GM19239 (cell line): ENCODE measurements around the gene SOX6.
A peak's percentile ranks its signal among the peaks of the same experiment; 100 is the strongest.

Source experiments
- DNase-seq: peaks from one replicate; pipeline ENCODE4 v3.0.0; 2011; ENCODE audit warnings: low spot score; ENCODE audit not compliant: insufficient read length
- FAIRE-seq: peaks from 2 replicates; lab custom pipeline; 2011; peaks lifted over from hg19 to GRCh38; lab: Jason Lieb, UNC

SOX6 gene

DNA sequence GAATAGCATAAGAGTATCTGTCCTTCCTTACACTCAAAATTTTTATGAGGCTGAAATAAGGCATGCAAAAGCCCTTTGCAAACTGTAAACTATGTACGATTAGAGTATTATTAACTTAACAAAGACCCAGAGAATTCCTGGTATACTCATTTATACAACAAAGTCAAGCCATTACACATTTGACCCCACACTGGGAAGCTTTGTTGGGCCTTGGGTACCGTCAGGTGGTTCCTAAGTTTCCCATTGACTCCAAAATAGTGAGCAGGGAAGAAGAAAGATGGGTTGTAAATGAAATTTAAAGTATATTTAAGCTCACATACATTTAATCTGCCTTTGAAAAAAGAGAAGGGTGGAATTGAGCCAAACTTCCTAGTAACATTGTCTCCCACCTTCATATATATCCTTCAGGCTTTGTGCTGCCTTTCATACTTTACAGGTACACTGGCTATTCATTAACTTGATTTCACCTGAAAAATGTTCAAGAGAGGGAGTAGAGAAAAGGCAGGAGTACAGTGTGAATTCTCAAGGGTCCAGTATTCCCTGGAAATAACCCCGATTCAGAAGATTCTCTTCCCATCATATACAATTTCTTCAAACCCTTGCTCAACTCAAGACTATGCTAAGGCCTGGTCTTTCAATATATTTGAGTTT lies 68.6 kb downstream of the SOX6 start:
- DNase-seq, result no peak
- FAIRE-seq, result no peak

DNA sequence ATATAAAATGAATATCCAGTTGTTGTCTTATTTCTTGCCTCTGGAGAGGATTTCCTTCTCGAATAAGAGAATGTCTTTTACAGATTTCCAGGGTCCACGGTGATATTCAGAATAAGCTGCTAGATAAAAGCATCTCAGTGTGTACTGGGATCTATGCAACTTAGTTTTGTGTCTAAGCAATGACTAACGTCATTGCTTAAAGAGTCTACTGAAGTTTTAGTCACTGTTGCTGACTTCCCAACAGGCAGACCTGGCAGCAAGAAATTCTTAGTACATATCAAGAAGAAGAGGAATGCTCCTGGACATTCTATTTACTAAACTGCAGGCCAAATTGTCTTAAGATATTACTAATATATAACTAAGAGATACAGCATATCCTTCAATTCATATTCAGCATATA lies 70.3 kb downstream of the SOX6 start:
- FAIRE-seq (no peak), DNase-seq (no peak)

DNA sequence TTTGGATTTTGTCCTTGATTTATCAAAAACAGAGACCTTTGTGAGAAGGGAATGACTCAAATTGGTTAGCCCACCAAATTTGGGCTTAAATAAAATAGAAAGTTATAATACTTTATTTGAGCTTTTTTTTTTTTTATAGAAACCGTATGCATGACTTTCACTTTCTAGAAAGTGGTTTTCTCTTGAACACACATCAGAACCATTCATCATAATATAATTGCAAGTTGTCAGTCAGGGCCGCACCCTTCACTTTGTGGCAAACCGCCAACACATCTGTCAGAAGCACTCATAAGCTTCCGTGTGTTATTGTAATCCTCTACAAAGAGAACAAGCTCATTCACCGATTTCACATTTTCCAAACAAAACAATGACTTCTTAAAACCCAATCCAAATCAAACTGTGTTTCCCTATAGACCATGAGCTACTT lies 76.1 kb downstream of the SOX6 start:
- FAIRE-seq (no peak), DNase-seq (no peak)

DNA sequence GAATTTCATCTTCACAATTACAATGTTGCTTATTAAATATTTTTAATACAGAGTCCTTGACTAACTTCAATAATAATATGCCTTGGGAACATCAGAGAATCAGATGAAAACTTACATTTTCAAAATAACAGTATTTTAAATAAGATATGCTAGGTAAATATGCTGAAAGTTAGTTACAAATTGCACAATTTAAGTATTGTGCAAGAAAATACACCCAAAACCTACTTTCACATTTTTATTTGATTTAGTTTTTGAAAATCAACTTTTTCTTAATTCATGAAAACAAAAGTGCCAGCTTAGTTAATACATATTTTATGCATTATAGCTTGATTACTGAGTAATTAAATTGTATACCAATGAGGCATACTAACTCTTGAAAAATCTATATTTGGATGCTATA lies 76.8 kb downstream of the SOX6 start:
- DNase-seq, result no peak
- no peak for FAIRE-seq

DNA sequence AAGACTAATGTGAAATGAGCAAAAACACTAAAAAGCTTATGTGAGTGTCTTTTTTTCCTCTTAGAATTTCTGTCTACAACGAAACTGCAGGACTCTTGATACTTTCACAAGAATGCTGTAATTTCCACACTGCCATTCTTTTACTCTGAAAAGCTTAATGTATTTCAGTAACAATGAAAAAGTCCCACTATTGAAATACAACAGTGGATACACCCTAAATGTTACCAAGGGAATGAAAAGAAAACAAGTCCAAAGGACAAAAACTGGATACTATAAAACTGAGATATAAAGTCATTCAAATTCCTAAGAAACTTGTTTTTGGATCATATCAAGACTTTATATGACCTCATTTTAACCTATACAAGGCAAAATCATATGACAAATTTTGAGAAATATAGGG lies 77.4 kb downstream of the SOX6 start:
- DNase-seq (no peak), FAIRE-seq (no peak)

DNA sequence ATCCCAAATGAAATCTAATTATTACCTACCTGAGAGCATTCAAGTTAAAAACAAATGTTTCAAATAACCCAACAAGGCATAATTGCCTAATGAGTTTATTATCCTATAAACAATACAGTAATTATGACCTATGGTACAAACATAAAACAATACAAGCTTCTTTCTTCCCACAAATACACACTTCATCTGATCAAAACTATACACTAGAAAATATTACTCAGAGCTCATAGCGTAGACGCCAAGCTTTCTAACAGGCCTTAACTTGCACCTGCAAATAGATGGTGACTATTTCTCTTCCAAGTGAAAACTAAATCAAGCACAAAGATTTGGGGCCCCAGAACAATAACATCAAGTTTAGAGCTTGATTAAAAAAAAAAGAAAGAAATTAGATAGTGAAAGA lies 78.1 kb downstream of the SOX6 start:
- no peak for FAIRE-seq

DNA sequence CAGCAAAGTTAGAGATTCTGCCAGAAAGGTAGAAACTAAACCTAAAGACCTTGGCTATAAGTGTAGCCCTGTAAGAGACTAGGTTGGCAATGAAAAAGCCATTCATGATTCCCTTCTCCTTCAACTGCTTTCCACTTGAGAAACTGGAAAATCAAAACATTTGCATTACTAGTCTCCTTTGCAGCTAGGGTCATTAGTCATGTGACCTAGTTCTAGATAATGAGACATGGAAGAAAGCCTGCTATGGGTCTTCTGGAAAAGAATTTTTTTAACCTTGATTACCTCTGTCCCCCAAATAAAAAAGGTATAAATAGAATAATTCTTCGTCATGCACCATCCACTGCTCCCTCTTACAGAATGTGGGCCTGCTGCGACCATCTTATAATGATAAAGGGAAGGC lies 80.1 kb downstream of the SOX6 start:
- FAIRE-seq (no peak), DNase-seq (no peak)

More for the DNA sequence above, 78.1 kb downstream of the SOX6 start:
- DNase-seq, result no peak

DNA sequence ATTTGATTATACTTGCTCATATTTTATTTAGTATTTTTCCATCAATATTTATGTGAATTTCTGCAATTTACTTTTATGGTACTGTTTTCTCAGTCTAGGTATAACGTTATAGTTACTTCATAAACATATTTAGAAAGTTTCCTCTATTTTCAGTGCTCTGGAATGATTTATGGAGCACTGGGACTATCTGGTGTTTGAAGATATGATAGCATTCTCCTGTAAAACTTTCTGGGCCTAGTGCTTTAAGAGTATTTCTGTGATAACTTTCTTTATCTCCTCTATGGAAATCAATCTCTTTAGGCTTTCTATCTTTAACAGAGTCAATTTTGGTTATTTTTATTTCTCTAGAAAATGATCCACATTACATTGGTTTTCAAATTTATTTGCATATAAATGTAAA lies 85.1 kb downstream of the SOX6 start:
- no peak for DNase-seq
- no peak for FAIRE-seq

DNA sequence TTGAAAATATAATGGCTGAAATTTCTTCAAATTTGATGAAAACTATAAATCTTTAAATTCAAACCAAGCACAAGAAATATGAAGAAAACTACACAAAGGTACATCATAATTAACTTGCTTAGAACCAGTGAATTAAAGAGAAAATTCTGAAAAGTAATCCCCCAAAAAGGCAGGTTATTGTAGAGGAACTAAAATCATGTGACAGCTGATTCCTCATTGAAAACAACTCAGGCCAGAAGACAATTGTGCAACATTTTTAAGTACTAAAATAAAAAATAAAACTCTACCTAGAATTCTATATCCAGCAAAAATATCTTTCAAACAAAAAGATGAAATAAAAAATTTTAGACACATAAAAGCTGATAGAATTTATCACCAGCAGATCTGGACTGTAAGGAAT lies 90.3 kb downstream of the SOX6 start:
- DNase-seq (no peak), FAIRE-seq (no peak)

DNA sequence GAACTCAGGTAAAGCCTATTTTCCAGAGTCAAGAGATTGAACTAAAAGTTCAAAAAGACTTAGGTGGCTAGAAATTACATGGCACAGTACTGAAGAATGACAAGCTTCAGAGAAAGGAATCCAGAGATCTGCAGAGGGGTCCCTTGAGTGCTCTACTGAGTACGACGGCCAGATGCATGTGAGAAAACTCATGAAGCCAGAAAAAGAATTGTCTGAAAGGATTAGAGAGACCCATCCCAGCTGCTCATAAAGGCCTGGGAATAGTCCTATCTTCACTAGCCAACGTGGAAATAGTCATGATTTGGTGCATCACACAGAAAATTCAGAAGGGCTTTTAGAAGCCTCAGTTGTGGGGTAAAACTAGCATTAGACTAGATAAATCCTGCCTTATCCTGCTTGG lies 91.3 kb downstream of the SOX6 start:
- FAIRE-seq (no peak), DNase-seq (no peak)

DNA sequence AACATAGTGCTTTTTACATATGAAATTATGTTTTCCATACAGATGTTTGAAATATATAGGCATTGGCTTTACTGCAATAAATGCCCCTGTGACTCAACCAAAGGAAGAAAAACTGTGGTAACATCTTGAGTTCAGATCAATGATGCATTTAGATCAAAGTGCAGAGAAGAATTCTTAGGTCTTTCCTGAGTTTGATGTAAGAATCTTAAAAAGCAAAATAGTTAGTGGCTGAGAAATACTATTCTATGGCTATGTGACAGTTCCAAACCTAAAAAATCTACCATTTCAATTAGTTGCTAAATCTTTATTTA lies 93.7 kb downstream of the SOX6 start:
- FAIRE-seq, result no peak

DNA sequence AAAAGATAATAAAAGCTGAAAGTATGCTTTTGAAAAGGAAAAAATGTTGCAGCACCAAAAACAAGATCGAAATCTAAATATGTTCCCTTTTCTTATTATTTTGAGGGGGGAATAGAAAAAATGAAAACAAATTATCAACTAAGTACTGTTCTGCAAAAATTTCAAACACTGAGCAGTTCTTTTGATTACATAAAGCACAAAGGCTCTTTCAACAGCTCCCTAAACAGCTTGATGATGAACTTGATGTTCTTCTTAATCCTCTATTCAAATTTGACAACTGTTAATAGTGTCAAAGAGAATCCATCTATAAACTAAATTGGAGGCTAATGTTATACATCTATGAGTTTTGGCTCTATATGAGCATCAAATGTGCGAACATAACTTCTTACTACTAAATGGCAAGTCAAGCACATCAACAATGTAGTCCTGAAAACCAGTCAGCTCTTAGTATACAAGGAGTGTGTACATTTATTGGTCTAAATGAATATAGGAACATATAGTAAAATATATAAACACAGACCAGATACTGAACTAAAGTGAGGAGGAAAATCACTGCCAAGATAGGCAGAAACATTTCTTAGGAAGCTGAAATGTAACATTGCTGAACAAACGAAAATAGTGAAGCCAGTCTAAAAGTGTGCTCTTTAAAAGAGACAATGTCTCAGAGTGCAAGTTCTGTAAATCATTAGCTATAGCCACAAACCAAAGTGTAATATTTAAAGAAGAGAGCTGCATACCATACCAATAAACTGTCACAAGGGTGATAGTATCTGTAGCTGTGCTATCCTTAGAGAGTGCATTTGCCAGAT lies 94.3 kb downstream of the SOX6 start:
- DNase-seq, result no peak
- peak; percentile 54 for FAIRE-seq

More for the DNA sequence above, 93.7 kb downstream of the SOX6 start:
- no peak for DNase-seq

DNA sequence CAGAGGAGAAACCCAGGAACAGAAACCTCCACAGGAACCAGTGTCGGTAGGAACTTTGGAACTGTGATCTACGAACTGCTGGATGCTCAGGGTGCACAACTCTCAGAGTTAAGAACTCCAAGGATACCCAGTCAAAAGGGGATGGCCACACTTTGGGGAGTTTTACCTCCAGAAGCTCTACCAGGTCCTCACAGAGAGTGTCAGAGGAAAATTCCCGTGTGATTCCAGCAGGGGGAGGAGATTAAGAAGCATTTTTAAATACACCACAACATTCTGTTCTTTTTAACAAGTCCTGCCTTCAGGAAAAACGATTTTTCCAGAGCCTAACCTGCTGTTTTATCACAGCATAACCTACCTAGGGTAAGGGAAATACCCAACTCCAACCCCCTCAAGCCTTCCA lies 104.0 kb downstream of the SOX6 start:
- DNase-seq (no peak), FAIRE-seq (no peak)

DNA sequence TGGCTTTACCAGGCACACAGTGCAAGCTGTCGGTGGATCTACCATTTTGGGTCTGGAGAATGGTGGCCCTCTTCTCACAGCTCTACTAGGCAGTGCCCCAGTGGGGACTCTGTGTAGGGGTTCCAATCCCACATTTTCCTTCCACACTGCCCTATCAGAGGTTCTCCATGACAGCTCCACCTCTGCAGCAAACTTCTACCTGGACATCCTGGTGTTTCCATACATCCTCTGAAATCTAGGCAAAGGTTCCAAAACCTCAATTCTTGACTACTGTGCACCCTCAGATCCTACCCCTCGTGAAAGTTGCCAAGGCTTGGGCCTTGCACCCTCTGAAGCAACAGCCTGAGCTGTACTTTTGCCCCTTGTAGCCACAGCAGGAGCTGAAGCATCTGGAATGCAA lies 108.1 kb downstream of the SOX6 start:
- FAIRE-seq (no peak), DNase-seq (no peak)

DNA sequence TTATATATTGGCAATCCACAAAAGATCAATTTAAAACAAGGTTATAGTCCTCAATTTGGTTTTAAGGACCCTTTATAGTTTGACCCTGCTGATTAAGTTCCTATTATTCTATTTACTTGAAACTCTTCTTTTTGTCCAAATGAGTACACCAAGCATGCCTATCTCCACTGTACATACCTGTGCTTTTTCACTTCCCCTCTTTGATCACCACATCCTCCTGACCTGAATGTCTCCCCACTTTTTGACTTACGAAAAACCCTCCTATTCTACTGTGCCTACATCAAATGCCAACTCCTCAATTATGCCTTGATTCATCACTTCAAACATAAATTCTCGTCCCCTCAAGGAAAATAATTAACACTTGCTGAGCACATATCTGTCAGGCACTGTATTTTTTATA lies 113.5 kb downstream of the SOX6 start:
- DNase-seq (no peak), FAIRE-seq (no peak)

DNA sequence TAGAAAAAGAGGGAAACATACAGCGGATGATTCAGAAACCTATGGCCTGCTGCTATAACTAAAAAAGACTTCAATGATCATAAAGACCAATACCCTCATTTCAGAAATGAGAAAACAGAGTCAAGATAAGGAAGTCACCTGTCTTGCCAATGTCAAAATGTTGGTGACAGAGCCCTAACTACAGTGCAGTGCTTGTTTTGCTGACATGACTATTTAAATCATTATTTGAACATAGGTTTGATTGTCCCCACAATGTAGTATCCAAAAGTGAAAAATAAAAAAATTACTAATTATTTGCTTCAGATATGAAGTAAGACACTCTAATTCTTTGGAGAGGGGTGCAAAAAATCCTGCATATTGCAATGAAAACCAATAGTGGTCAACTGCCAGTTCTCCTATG lies 115.7 kb downstream of the SOX6 start:
- no peak for DNase-seq
- no peak for FAIRE-seq

DNA sequence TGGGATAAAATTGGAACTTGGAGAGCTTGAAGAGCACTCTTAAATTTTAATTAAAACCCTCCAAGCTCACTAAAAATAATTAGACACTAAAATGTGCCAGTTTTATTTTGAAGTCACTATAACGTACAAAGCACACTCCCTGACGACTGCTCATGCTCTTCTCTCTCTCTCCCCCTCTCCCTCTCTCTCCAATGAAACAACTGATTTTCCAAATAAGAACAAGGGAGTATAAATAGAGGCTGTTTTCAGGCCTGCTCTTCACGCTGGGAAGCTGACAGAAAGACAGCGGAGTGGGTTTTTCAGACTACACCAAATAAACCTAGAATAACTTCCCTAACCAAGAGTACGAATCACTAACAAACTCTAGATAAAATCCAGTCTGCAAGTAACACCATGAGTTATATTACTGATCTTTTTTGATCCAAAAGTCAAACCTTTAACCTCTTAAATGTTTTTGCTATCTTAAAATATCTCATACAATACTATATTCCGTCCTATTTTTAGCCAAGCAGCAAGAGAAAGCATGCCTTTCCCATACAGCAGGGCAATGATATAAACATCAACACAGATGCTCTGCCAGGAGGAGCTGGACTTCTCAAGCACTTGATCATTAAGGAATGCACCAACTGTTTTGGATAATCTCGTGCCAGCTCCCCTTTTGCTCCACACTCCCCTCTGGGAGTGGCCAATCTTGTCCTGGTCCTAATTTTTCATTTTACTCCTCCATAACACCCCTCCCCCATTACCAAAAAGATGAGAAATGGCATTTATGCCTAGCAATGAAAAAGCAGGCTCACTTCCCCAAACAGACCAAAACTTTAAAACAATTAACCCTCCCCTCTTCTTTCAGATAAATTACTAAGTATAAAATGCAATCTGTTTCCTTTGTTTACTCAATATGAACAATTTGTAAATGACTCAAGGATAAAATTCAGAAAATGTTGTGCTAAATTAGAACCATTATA lies 116.9 kb downstream of the SOX6 start:
- FAIRE-seq (no peak), DNase-seq (no peak)

DNA sequence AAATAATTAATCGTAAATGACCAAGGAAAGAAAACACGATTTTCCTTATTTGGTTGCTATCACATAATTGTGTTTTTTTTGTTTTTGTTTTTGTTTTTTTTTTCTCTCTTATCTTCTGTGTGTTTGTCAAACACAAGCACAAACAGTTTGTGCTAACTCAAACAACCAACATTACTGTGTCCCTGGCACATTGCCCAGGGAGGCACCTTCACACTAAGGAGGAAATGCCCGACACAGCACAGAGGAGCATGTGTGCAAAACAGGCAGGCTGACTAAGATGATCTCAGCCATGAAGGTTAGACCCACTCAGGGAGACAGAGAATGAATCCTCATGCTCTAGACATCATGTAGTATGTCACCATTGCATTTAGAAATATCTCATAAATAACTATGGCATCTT lies 130.1 kb downstream of the SOX6 start:
- DNase-seq, result no peak
- FAIRE-seq, result no peak

DNA sequence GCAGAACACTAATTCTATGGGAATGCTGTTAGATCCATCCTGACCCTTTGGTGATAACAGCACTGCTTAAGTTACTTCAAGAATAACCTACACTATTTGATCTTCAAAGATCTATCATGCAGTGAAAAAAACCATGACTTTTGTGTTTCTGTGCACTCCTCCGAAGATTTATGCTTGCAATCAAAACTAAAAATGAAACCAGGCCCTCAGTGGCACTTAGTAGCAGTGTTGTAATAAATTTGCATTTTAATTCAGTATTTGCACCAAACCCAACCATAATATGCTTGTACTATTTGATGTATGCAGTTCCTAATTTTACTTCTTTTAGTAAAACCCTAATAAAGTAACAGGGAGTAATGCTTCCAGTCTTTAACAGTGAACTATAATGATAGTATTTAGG lies 130.7 kb downstream of the SOX6 start:
- FAIRE-seq (no peak), DNase-seq (no peak)

DNA sequence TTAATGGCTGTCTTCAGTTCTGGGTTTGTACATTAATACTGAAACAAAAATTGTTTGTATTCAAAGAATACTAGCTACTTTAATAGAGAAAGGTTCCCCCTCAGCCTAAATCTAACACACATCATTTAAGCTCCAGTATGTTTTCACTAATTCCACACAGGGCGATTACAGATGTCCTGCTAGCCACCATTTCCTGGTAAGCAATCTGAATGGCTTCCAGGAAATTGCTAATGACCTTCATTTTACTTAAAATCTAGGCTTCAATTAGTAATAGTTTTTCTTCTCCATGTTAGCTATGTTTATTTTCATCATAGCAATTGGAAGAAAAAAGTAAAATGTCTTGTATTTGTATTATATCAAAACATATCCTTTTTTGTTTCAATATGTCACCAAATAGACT lies 132.8 kb downstream of the SOX6 start:
- FAIRE-seq (no peak), DNase-seq (no peak)

DNA sequence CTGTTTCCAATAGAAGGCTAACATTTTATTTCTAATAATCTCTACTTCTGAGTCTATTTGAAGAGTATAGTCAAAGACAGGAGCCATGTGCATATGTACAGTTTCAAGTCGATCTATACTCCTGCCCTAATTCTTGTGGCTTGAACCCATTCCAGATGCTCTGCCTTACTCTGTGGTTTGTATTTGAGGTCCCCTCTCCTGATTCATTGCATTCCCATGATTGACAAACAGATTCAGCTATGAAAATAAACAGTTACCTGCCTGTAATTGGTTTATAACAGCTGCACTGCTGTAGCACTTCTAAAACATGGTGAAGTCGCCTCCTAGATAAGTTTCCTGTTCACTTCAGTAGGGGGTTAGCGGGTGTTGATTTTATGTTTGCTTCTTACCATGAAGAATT lies 138.7 kb downstream of the SOX6 start:
- FAIRE-seq (no peak), DNase-seq (no peak)
